GM18505 (cell line): Measurements from ENCODE around the gene SUMO3.

Source experiments
- ATAC-seq: cut with Tn5 transposase; IDR thresholded peaks from one replicate; pipeline ENCODE4 v1.9.1; 2021; ENCODE audit not compliant: unreplicated experiment
- POLR2A ChIP-seq: IDR thresholded peaks from 4 replicates; pipeline ENCODE4 v1.6.1; 2011; ENCODE audit warnings: borderline replicate concordance; ENCODE audit not compliant: insufficient read depth, insufficient read length; ENCODE audit errors: extremely low read depth

Gene SUMO3

DNA sequence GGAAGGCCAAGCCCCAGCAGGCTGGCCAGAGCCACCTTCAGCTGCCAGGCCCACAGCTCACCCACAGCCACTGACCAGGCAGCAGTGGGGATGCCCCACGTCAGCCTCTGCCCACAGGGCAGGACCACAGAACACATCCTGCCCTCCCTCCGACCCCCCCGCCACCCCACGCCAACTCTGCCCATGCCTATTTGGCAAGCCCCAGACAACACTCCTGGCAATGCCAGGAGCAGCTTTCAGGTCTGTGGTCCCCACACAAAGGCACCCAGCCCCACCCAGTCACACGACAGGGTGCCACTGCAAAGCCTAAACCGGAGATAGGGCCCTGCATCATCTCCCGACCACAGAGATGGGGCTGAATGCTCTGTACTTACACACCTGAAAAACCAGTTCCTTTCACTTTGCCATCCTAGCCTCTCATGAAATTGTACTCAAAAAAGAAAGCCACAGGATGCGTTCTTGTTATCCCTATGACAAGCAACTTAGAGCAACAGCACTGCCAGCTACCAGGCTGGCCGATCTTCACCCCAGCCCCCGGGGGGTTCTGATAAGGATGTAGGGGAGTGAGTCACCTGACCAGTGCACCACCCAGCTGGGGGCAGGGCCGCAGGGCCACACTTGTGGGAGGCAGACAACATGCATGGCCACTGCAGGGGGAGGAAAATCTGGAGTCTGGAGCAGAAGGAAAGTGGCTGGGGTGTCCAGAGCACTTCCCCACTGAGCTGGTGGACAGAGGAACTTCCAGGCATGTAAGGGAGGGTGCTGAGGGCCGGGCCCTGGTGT, 52.4 kb downstream of the SUMO3 start:
- TF ChIP-seq POLR2A, result no peak
- no peak for ATAC-seq

DNA sequence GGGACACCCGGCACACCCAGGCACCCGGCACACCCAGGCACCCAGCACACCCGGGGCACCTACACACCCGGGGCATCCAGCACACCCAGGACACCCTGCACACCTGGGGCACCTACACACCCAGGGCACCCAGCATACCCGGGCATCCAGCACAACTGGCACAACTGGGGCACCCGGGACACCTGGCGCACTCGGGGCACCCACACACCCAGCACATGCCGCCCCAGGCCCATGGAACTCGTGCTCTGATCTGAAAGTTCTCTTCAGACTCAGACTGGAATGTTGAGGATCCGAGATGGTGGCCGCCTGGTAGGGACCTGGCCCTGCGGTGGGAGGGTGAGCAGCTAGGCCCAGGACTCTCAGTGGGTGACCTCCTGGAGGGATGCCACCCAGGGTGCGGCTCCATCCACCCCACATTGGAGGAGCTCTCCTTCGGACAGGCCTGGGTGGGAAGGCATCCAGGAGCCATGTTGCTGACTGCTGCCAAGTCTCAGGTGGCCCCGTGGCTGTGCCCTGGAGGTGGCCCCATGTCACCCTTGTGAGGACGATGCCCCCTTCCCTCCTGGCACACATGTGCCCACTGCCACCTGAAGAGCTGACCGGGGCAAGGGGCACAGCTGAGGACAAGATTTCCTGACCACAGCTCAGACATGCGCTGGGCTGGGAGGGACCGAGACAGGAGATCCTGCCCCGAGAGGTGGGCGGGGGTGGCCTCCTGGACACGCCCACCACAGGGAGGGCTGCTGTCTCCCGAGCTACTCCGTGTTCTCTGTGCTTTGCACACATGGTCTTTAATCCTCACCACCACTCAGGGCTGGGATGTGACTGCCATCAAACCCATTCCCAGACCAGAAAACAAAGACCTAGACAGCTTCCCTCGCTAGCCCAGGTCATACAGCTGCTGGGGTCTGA, 53.3 kb downstream of the SUMO3 start:
- TF ChIP-seq POLR2A, result no peak
- no peak for ATAC-seq

DNA sequence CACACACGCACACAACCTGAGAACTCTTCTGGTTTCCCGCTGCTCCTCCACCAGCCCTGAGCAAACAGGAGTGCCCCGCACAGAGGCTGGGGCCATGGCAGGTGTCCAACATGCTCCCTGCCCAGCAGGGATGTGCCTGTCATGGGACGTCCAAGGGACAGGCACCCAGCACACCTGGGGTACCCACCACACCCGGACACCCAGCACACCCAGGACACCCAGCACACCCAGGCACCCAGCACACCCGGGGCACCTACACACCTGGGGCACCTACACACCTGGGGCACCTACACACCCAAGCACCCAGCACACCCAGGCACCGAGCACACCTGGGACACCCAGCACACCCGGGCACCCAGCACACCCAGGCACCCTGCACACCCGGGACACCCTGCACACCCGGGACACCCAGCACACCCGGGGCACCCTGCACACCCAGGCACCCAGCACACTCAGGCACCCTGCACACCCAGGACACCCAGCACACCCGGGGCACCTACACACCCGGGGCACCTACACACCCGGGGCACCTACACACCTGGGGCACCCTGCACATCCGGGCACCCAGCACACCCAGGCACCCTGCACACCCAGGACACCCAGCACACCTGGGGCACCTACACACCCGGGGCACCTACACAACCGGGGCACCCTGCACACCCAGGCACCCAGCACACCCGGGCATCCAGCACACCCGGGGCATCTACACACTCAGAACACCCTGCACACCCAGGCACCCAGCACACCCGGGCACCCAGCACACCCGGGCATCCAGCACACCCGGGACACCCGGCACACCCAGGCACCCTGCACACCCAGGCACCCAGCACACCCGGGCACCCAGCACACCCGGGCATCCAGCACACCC, 54.2 kb downstream of the SUMO3 start:
- ATAC-seq, result no peak
- no peak for TF ChIP-seq POLR2A

DNA sequence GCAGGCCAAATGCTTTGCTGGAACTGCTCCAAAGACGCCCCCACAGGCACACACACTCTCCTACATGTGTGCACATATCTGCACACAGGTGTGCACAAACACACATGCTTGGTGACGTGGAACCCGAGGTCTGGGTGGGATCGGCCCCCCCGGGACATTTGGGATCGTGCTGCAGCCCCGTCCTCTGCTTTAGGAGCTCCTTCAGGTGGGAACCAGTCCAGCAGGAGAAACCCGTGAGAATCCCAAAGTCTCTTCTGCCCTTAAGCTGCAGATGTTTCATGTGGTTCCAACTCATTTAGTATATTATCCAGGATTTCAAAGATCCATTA, 54.8 kb downstream of the SUMO3 start:
- TF ChIP-seq POLR2A, result no peak
- ATAC-seq, result no peak

DNA sequence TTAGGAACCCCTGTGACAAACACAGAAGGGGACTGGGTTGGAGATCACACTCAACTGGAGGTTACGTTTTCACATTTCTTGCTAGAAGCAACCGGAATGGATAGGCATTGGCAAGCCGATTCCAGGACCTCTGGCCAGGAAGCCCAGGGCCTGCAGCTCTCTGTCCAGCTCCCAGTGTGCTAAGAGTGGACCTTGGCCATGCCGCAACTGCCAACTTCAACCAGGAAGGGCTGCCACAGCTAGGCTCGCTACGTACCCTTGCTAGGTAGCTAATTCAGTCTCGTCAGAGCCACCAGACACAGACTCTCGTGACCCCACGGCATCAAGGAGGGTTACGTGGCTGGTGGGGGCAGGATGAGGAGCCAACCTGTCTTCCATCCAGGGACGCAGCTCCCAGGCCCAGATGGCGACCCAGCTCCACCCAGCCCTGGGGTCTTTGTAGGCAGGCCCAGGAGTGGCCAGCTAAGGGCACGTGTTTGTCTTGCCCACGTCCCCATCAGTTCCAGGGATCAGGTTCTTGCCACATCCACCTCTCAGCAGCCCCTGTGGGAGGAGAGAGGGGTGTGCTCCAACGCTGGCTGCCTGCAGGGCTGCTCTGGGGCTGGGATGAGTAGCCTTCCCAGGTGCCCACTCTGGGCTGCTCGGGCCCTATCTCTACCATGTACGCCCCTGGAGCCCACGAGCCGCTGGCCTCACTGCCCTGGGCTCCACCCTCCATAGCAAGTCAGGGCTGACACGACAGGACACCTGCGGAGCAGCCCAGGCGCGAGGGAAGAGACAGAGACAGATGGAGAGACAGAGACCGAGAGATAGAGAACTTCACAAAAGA, 55.4 kb downstream of the SUMO3 start:
- no peak for ATAC-seq
- no peak for TF ChIP-seq POLR2A

DNA sequence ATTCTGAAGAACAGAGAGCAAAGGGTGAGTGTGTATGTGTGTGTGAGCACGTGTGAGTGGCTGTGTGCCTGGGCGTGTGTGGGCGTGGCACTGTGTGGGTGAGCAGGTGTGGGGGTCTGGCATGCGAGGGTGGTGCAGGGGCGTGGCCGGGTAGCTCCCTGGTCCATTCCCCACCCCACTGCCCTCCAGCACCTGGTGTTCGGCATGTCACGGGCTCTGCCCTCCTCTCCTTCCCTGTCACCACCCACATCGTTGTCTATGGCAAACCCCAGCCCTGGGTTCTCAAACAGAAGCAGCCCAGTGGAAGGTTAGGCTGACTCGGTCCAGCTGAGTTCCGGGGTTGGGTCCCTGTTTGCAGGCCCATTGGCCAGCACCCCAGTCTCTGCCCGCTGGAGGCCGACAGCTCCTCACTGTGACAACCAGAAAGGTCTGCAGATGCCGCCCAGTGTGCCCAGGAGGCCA, 56.1 kb downstream of the SUMO3 start:
- no peak for ATAC-seq

DNA sequence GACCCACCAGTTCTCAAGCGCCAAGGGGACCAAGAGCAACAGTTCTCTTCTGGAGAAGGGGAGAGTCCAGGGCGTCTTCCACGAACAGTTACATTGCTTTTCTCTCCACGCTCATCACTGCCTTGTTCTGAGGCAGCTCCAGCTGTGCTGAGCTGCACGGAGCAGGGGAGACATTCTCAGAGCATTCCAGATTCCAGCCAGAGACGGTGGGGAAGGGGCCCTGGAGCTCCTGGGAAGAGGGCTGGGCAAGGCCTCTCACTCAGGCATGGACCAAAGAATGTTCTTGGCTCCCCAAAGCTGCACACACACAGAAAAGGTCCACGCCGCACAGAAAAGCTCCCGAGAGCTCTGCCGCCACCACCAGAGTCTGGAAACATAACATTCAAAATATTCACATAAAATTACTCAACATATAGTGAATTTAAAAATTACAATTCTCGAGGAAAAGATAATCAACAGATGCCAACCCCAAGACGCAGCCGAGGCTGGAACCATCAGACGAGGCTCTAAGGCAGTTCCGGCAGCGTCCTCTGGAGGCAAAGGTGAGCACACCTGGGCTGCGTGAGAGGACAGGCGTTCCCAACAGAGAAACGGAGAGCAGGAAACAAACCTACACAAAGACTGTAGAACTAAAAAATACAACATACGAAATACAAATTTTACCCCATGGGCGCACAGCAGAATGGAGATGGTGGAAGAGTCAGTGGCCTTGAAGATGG, 56.7 kb downstream of the SUMO3 start:
- ATAC-seq, result no peak
- TF ChIP-seq POLR2A, result no peak

More for the DNA sequence above, 56.1 kb downstream of the SUMO3 start:
- no peak for TF ChIP-seq POLR2A

DNA sequence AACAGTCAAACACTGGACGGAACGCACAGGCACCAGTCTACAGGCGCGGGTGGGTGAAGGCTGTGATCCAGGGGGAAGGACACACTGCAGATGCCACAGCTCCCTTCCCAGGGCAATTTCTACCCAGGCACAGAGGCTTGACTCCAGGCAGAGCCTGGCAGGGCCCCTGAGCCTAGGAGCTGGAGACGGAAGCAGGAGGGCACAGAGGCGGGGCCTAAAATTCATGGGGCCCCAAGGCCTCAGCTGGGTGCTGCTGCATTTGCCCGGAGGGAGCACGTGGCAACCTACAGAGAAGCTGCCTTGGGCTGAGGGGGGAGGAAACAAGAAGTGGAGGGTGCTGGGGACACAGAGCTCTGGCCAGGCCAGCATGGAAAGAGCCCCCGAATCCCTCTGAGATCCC, 57.5 kb downstream of the SUMO3 start:
- no peak for TF ChIP-seq POLR2A
- no peak for ATAC-seq

DNA sequence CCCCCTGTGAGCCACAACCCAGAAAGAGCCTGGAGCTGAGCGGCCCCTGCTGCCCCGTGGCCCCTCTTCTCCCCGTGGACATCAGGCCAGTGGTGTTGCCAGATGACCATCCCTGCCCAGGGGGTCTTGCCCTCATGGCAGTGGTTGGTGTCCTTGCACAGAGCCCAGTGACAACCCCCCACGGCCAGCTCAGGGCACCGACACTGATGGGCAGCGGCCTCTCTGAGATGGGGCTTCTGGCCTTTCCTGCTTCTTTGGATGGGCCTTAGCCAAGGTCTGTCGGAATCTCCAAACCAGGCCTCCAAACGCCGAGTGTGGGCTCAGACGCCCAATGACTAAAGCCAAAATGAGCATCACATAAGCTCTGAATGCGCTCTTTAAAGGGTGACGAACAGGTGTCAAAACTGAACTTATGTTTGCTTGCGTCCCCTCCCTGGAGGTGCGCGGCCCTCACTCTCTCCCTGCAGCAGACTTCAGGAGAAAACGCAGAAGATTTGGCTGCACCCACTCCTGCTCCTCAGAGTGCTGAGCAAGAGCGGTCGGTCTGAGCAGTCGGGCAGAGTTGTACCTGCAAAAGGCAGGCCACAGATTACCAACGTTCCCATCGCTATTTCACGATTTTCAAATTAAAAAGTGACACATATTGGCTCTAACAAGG, 58.1 kb downstream of the SUMO3 start:
- TF ChIP-seq POLR2A, result no peak
- ATAC-seq, result no peak

DNA sequence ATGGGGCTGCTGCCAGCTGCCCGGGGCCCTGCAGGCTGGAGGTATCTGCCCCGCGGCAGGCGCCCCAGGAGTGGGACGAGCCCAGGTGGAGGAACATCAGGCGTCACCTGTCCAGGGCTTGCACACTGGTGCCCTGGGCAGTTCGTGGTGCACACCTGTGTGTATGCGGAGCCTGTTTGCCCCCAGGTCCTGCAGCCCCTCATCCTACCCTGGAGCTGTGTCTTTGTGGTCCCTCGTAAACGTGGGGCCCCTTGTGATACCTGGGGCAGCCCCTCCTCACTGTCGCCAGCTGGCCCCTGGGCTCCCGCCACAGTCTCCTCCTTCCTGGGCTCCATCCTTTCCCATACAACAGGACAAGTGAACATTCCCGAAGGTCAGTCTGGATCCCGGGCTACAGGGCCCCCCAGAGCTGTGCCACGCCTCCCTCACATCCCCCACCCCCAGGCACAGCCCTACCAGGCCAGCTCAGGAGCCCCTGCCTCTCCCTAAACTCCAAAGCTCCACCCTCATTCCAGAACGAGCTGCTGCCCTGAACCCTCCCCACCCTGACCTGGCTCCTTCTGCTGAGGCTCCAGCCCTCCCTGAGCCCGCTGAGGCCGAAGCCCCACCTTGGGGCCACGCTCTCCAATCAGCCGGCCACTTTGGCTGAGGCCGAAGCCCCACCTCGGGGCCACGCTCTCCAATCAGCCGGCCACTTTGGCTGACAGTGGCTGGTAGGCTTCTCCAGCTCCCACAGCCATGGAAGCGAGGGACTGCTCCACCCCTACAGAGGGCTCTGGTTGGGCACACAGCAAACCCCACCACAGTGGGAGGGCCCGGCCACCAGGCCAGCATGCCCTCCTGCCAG, 58.9 kb downstream of the SUMO3 start:
- TF ChIP-seq POLR2A, result no peak
- no peak for ATAC-seq
